ENCODE data around the gene SIVA1.

GRCh38 chr14:104714066-104714465 lies 38.9 kb upstream of the SIVA1 start:
- TF ChIP-seq CTCF (IDR thresholded peaks at IDR 0.05) (no peak), POLR2A (IDR thresholded peaks at IDR 0.05) (no peak)
